Esophagus muscularis mucosa (tissue), 4 donors: ENCODE results near the gene RETNLB. TPM values are rescaled to one million over a fixed set of nuclear protein-coding genes. Genes with fewer than 3 reads are reported as not detected.

Experiments used
- DNase-seq: peaks from one replicate; pipeline ENCODE4 v3.0.0-alpha.2; 2017; ENCODE audit errors: extremely low spot score
- H3K27ac ChIP-seq, 4 donors: fragments of 200-600 bp; sonication (generic); replicated peaks in 1 of 4; 1 replicate in 3 of 4; 2 replicates in 1 of 4; pipeline ENCODE4 v1.5.1; 2016 to 2019; ENCODE audit warnings: mild to moderate bottlenecking in 1 of 4
- H3K27me3 ChIP-seq, 4 donors: fragments of 200-600 bp; sonication (generic); one replicate each; pipeline versions ENCODE4 v1.5.1 to v1.6.0; 2016 to 2019
- H3K36me3 ChIP-seq, 4 donors: fragments of 200-600 bp; sonication (generic); one replicate each; pipeline ENCODE4 v1.5.1; 2016 to 2019
- H3K4me1 ChIP-seq, 4 donors: fragments of 200-600 bp; sonication (generic); one replicate each; pipeline ENCODE4 v1.5.1; 2016 to 2019
- H3K4me3 ChIP-seq, 4 donors: fragments of 200-600 bp; sonication (generic); 1 replicate in 2 of 4; 2 replicates in 2 of 4; pipeline ENCODE4 v1.5.1; 2016 to 2019; ENCODE audit warnings: mild to moderate bottlenecking in 4 of 4, moderate library complexity in 1 of 4
- H3K9me3 ChIP-seq, 4 donors: fragments of 200-600 bp; sonication (generic); 1 replicate in 3 of 4; 2 replicates in 1 of 4; pipeline ENCODE4 v1.5.1; 2016 to 2019
- EP300 ChIP-seq: sonication (generic); formaldehyde crosslinking; IDR thresholded peaks from one replicate; pipeline ENCODE4 v1.6.1; 2017; ENCODE audit warnings: antibody characterized with exemption
- POLR2A ChIP-seq: fragments of 450-650 bp; IDR thresholded peaks from one replicate; pipeline ENCODE4 v1.6.1; 2017; ENCODE audit warnings: antibody characterized with exemption, moderate library complexity, mild to moderate bottlenecking, low read depth
- POLR2AphosphoS5 ChIP-seq, 2 donors: sonication (generic); formaldehyde crosslinking; IDR thresholded peaks; one replicate each; pipeline ENCODE4 v1.6.1; 2017; ENCODE audit warnings: antibody characterized with exemption in 2 of 2
- WGBS: methylation state at CpG from one replicate; pipeline ENCODE4 v1.1.5; 2018; 5-methylcytosine and 5-hydroxymethylcytosine counted together
- intact Hi-C: fragments of 100-400 bp; cut with DNase I; formaldehyde crosslinking; loops from one replicate; pipeline ENCODE4 v1.15.1; 2023
- total RNA-seq, 4 donors: library from RNA; depleted of rRNA; stranded (reverse); fragments of >200 nt; gene quantifications; one replicate each; pipeline versions ENCODE4 v1.1.0 to v1.2.1, GENCODE V29; 2016
- TF ChIP-seq, protein P1 (sequence below), 3 experiments: fragments of 200-600 bp in 2 of 3; fragments of 450-650 bp in 1 of 3; sonication (generic) in 2 of 3; IDR thresholded peaks; one replicate each; pipeline ENCODE4 v1.5.1; 2017 to 2019; ENCODE audit warnings: antibody characterized with exemption in 3 of 3, mild to moderate bottlenecking in 2 of 3, moderate library complexity in 1 of 3

The RETNLB gene
- total RNA-seq, 4 donors from 2014 or later = not detected

DNA sequence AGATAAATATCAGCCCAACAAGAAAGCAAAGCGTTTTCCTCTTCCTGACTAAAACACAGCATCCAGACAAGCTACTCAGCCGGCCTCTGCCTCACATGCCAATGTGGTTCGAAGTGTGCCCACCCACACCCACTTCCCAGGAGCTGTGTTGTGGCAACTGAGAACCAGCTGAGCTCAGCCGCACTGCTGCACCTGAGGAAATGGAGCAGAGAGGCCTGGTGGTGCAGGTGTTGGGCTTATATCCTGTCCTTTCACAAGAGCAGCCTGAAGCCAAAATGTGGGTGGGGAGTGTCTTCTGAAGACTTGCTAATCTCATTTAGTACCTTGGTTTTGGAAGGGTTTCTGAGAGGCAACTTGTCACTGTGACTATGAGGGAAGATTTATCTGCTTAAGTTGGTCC is 23.0 kb upstream of the RETNLB start:
- no peak for DNase-seq
- WGBS = 90% methylated on average over 4 of the region's 4 CpGs
- no peaks in the 10 kb centered on the region for H3K4me1 ChIP-seq
- TF ChIP-seq, protein P1, sequence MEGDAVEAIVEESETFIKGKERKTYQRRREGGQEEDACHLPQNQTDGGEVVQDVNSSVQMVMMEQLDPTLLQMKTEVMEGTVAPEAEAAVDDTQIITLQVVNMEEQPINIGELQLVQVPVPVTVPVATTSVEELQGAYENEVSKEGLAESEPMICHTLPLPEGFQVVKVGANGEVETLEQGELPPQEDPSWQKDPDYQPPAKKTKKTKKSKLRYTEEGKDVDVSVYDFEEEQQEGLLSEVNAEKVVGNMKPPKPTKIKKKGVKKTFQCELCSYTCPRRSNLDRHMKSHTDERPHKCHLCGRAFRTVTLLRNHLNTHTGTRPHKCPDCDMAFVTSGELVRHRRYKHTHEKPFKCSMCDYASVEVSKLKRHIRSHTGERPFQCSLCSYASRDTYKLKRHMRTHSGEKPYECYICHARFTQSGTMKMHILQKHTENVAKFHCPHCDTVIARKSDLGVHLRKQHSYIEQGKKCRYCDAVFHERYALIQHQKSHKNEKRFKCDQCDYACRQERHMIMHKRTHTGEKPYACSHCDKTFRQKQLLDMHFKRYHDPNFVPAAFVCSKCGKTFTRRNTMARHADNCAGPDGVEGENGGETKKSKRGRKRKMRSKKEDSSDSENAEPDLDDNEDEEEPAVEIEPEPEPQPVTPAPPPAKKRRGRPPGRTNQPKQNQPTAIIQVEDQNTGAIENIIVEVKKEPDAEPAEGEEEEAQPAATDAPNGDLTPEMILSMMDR (IDR thresholded peaks at IDR 0.05) = no peak
- TF ChIP-seq POLR2AphosphoS5 (IDR thresholded peaks at IDR 0.05) (no peak), POLR2A (no peak), EP300 (no peak)
- intact Hi-C loops = no loop called here
- H3K27me3 ChIP-seq = no peaks in the 10 kb centered on the region
- H3K27ac ChIP-seq = no peak overlapping the region
- no peak overlapping the region for H3K4me3 ChIP-seq
- H3K36me3 ChIP-seq = no peaks in the 10 kb centered on the region
- H3K9me3 ChIP-seq = no peaks in the 10 kb centered on the region

DNA sequence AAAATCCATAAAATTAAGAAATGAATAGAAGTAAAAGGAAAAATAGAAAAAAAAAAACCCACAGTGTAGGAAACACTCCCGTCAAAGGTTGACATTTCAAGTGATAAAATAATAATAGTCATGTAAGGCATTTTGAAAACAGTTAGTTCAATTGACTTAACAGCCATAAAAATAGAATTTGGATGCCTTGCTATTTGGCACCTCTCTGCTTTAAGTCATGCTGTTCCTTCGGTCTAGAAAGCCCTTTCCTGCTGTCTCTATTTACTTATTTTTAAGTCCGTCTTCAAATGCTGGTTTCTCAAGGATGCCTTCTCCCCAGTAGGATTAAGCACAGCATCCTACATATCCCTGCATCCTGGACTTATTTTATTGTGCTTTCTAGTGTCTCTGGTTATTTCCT is 22.3 kb upstream of the RETNLB start:
- H3K9me3 ChIP-seq = no peaks in the 10 kb centered on the region
- no peak for TF ChIP-seq POLR2A
- TF ChIP-seq, protein P1 (IDR thresholded peaks at IDR 0.05) = no peak
- TF ChIP-seq EP300 = no peak
- TF ChIP-seq POLR2AphosphoS5 (IDR thresholded peaks at IDR 0.05) = no peak
- 81% methylated on average over 3 of the region's 3 CpGs for WGBS
- no peak overlapping the region for H3K4me3 ChIP-seq
- no peaks in the 10 kb centered on the region for H3K36me3 ChIP-seq
- H3K27me3 ChIP-seq = no peaks in the 10 kb centered on the region
- intact Hi-C loops = no loop called here
- no peak for DNase-seq
- H3K27ac ChIP-seq = no peak overlapping the region
- no peaks in the 10 kb centered on the region for H3K4me1 ChIP-seq

DNA sequence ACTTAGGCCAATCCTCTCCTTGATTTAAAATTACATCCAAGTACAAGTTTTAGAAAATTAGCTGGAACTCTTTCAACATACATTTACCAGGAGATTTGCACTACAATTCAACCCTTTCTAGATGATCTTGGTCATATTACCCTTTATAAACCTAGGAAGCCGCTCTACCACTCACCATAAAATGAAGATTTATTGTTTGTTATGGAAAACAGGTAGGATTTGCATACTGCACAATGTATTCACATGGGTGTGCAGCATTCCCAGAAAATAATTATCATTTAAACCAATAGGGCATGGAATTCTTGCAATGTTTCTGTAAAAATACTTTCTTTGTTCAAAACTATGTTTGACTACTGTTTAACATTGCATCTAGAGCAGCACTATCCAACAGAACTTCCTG is 18.4 kb upstream of the RETNLB start:
- intact Hi-C loops = no loop called here
- H3K4me1 ChIP-seq = no peaks in the 10 kb centered on the region
- no peak for DNase-seq
- H3K4me3 ChIP-seq = no peak overlapping the region
- no peaks in the 10 kb centered on the region for H3K9me3 ChIP-seq
- no peaks in the 10 kb centered on the region for H3K36me3 ChIP-seq
- no peak for TF ChIP-seq POLR2A
- no peak for TF ChIP-seq EP300
- TF ChIP-seq, protein P1 (IDR thresholded peaks at IDR 0.05) = no peak
- TF ChIP-seq POLR2AphosphoS5 (IDR thresholded peaks at IDR 0.05) = no peak
- H3K27me3 ChIP-seq = no peaks in the 10 kb centered on the region
- 67% methylated on average over 1 of the region's 1 CpG for WGBS
- no peak overlapping the region for H3K27ac ChIP-seq

DNA sequence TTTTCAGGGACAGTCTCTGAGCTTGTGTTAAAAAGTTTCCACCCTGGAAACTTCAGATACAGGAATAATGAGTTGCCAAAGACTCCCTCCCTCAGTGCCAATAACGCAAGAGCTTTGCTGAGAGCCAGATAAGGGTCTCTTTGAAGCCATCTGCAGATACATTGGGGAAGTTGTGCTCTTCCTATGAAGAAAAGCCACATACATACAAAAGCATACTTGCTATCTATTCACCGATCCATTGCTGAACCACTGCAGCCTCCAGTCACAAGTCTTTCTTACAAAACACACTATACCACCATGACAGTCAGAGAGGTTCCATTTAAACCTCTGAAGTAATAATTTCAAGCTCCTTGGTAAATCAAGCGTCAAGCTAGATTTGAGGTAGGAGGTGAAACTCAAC is 10.0 kb upstream of the RETNLB start:
- H3K36me3 ChIP-seq = no peaks in the 10 kb centered on the region
- no peak for TF ChIP-seq POLR2A
- TF ChIP-seq EP300 = no peak
- TF ChIP-seq, protein P1 (IDR thresholded peaks at IDR 0.05) = no peak
- TF ChIP-seq POLR2AphosphoS5 (IDR thresholded peaks at IDR 0.05) = no peak
- intact Hi-C loops = no loop called here
- no peaks in the 10 kb centered on the region for H3K4me1 ChIP-seq
- H3K27ac ChIP-seq = no peak overlapping the region
- H3K27me3 ChIP-seq = no peaks in the 10 kb centered on the region
- no peak for DNase-seq
- 91% methylated on average over 3 of the region's 3 CpGs for WGBS
- H3K4me3 ChIP-seq = no peak overlapping the region
- no peaks in the 10 kb centered on the region for H3K9me3 ChIP-seq

DNA sequence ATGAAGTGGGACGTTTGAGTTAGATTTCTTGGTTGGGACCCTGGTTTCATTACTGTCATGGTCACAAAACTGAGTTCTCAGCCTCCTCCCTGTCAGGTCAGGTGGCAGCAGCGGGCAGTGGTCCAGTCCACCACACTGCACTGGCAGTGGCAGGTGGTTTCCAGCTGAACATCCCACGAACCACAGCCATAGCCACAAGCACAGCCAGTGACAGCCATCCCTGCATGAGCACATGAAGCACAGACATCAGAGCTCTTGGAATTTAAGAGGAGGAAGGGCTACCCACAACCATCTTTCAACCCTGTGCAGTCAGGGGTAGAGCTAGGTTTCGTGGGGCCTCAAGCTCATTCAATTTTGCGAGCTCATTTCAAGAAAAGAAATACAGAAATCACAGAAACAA is 1.5 kb downstream of the RETNLB start:
- Histone ChIP-seq H3K4me3 (no peak overlapping the region), H3K27me3 (no peaks in the 10 kb centered on the region), H3K27ac (no peak overlapping the region), H3K4me1 (no peaks in the 10 kb centered on the region), H3K36me3 (no peaks in the 10 kb centered on the region), H3K9me3 (peaks cover 0 to 3% (median 0%) of the 10 kb centered on the region in 4 donors)
- 73% methylated on average over 4 of the region's 5 CpGs for WGBS
- no peak for DNase-seq
- TF ChIP-seq POLR2AphosphoS5 (IDR thresholded peaks at IDR 0.05) = no peak
- no peak for TF ChIP-seq POLR2A
- TF ChIP-seq, protein P1 (IDR thresholded peaks at IDR 0.05) = no peak
- no peak for TF ChIP-seq EP300
- intact Hi-C loops = no loop called here
